Activated T-cell treated with anti-CD3 and anti-CD28 coated beads, Interleukin-2, amount 50 U/mL, for 24 hours (primary cell): ENCODE measurements around the gene CDH16.
A peak's percentile ranks its signal among the peaks of the same experiment; 100 is the strongest.

ENCODE experiments used
- DNase-seq: peaks from one replicate; pipeline ENCODE4 v3.0.0-alpha.2; 2020
- H3K27ac Mint-ChIP-seq: 2 replicates; pipeline ENCODE4 v1.8.0; 2020; ENCODE audit warnings: mild to moderate bottlenecking, mixed read lengths
- H3K27me3 Mint-ChIP-seq: 2 replicates; pipeline ENCODE4 v1.8.0; 2020; ENCODE audit warnings: mixed read lengths
- H3K36me3 Mint-ChIP-seq: 2 replicates; pipeline ENCODE4 v1.8.0; 2020; ENCODE audit warnings: low read depth, mixed read lengths
- H3K4me1 Mint-ChIP-seq: 2 replicates; pipeline ENCODE4 v1.8.0; 2020; ENCODE audit warnings: low read depth, mixed read lengths
- H3K4me3 Mint-ChIP-seq: 2 replicates; pipeline ENCODE4 v1.8.0; 2020; ENCODE audit warnings: mild to moderate bottlenecking, moderate library complexity, mixed read lengths
- H3K9me3 Mint-ChIP-seq: 2 replicates; pipeline ENCODE4 v1.8.0; 2020; ENCODE audit warnings: mixed read lengths

CDH16 gene

DNA sequence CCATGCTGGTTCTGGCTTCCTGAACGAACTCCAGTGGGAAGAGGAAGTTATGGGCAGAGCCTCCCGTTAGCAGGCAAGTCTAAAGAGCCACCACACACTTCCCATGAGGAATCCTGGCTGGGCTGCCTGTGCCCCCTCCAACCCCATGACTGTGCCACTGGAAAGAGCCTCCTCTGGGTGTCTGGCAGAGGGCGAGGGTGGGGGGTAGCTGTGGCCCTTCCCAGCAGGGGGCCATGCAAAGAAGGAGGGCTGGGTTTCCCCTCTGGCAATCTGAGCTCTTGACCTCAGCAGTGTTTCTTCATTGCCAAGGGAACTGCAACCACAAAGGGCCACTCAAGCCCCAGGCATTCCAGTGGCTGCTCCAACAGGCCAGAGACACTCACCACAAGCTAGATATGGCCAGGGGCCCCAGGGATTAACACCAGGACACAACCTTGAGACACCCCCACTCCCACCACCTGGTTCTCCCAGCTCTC lies 8.3 kb upstream of the CDH16 start:
- Mint-ChIP-seq H3K4me3 (no peak overlapping the region), H3K27me3 (peaks cover 40% of the 10 kb centered on the region), H3K9me3 (no peaks in the 10 kb centered on the region), H3K4me1 (peaks cover 21% of the 10 kb centered on the region), H3K36me3 (peaks cover 20% of the 10 kb centered on the region), H3K27ac (no peak overlapping the region)
- DNase-seq = no peak

DNA sequence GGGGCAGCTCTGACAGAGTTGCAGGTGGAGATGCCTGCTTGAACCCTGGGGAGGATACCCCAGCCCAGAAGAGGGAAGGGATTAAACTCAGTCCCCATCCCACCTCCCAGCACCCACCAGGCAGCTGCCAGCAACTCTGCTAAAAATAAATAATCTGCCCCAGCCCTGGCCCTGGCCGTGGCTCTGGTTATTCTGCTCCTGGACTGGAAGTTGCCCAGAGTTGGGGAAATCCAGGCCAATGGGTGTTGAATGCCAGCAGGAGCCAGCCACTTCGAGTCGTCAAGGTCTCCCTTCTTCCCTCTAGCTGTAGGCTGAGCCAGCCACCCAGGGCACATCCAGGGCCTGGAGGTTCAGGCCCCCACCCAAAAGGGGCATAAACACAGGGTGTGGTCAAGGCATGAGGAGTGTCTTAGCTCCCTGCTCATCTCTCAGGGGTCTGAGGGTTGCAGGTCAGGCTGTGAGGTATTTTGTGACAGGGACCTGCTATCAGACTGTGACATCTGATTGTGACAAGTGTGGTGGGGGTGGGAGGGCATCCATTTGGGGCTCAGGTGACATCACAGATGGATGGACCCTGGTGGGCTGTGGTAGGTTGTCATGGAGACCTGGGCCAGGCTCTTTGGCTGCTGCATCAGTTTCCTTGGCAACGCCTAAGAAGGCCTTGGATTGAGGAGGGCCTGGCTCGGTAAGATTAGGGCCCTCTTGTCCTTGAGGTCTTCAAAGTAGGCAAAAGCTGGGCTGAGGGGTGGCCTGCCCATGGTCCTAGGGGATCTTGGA lies 7.7 kb upstream of the CDH16 start:
- H3K4me3 Mint-ChIP-seq = peak overlapping the region; percentile 51
- no peak for DNase-seq
- H3K9me3 Mint-ChIP-seq = no peaks in the 10 kb centered on the region
- H3K27me3 Mint-ChIP-seq = peaks cover 42% of the 10 kb centered on the region
- no peak overlapping the region for H3K27ac Mint-ChIP-seq
- peaks cover 13% of the 10 kb centered on the region for H3K36me3 Mint-ChIP-seq
- H3K4me1 Mint-ChIP-seq = peaks cover 17% of the 10 kb centered on the region

DNA sequence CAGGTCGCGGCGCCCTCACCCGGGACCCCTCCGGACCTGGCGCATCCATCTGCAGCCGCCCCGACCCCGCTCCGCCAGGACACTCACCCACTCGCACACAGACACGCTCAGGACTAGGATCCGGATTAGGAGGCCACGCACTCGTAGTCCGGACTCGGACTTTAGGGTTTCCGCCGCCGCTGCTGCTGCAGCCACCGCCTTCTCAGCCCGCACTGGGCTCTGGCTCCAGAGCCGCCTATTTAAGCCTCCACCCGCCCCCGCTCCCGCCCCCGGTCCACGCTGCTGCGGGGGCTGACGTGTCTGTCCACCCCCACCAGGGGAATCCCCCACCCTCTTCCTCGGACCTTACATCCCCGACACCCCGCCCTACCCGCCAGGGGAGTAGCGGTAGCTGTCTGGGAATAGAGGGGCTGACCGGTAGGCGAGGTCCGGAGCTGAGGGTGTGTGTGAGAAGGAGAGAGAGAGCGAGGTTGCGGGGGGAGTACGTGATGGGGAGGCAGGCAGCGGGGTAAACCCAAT lies 6.7 kb upstream of the CDH16 start, which contains the start of gene RRAD:
Gene RRAD, minus strand, starts transcription at position 214 of the 519 bp plus-strand sequence. CDS start 356 bp downstream, outside the sequence.
- peaks cover 17% of the 10 kb centered on the region for H3K4me1 Mint-ChIP-seq
- H3K27me3 Mint-ChIP-seq = peaks cover 50% of the 10 kb centered on the region
- DNase-seq = no peak
- H3K36me3 Mint-ChIP-seq = peaks cover 8% of the 10 kb centered on the region
- H3K9me3 Mint-ChIP-seq = no peaks in the 10 kb centered on the region
- peak within 1 kb of the TSS; percentile 51 for H3K4me3 Mint-ChIP-seq
- H3K27ac Mint-ChIP-seq = no peak within 1 kb of the TSS

DNA sequence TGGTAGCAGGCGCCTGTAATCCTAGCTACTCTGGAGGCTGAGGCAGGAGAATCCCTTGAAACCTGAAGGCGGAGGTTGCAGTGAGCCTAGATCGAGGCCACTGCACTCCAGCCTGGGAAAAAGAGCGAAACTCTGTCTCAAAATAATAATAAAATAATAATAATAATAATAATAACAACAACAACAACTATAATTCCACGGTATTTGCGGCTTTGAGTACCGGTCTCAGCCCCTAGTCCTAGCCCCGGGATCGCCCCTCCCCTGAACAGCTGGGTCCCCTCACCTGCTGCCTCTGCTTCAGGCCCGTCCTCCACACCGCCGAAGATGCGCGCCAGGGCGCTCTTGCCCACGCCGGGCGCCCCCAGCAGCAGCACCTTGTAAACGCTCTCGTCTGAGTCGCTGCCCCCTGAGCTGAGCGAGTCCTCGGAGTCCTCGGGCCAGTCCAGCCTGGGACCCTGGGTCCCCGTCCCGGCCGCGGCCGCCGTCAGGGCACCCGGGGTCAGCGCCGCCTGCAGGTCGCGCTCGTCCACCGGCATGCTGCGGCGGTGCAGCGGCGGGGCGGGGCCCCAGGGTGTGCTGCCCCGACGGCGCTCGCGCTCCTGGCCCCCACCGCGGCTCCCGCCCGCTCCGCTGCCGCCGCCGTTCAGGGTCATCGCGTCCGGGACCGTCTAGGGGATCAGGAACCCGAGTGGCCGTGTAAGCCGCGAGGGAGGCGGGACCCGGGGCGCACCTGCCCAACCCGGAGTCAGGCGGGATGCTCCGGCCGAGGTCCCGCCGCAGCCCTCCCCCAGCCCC lies 6.0 kb upstream of the CDH16 start:
- peak; percentile 70 for DNase-seq
- H3K9me3 Mint-ChIP-seq = no peaks in the 10 kb centered on the region
- no peak overlapping the region for H3K27ac Mint-ChIP-seq
- peaks cover 17% of the 10 kb centered on the region for H3K4me1 Mint-ChIP-seq
- H3K4me3 Mint-ChIP-seq = peak overlapping the region; percentile 51
- peaks cover 50% of the 10 kb centered on the region for H3K27me3 Mint-ChIP-seq
- H3K36me3 Mint-ChIP-seq = peaks cover 3% of the 10 kb centered on the region

DNA sequence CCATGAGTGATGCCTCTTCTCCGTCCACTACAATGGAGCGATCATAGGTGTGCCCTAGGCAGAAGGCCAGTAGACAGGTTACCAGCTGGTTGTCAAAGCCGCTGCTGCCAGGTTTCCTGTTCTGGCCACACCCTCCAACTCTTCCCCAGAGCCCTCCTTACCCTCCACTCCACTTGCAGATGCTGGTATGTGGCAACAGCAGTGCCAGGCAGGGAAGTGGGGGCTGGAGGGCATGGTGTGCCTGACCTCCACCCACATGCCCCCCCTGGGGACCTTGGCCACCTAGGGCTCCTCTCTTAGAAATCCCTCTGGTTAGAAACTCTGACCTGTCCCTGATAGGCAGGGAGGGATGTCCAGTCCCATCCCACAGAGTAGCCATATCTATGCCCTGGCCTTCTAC lies 5.2 kb upstream of the CDH16 start:
- H3K9me3 Mint-ChIP-seq = no peaks in the 10 kb centered on the region
- H3K4me1 Mint-ChIP-seq = peaks cover 16% of the 10 kb centered on the region
- H3K27ac Mint-ChIP-seq = no peak overlapping the region
- no peaks in the 10 kb centered on the region for H3K36me3 Mint-ChIP-seq
- peaks cover 55% of the 10 kb centered on the region for H3K27me3 Mint-ChIP-seq
- no peak for DNase-seq
- H3K4me3 Mint-ChIP-seq = no peak overlapping the region

DNA sequence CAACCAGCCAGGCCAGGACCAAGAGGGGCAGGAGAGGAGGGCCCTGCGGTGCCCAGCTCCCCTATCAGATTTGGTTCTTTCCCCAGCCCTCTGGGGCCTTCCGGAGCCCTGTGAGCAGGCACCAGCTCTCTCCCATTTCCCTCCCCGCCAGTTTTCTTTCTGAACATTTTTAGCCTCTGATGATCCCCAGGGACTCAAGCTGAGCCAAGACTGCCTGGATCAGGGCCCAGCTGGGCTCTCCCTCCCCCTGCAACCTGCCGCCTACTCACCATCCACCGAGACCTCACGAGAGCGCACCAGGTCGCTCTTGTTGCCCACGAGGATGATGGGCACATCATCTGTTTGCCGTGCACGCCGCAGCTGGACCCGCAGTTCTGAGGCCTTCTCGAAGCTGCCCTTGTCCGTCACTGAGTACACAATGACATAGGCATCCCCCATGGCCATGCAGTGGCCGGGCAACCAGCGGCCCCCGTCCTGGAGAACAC lies 4.6 kb upstream of the CDH16 start:
- Mint-ChIP-seq H3K4me1 (peaks cover 11% of the 10 kb centered on the region), H3K36me3 (no peaks in the 10 kb centered on the region), H3K27me3 (peaks cover 55% of the 10 kb centered on the region), H3K27ac (no peak overlapping the region), H3K9me3 (no peaks in the 10 kb centered on the region), H3K4me3 (no peak overlapping the region)
- no peak for DNase-seq

DNA sequence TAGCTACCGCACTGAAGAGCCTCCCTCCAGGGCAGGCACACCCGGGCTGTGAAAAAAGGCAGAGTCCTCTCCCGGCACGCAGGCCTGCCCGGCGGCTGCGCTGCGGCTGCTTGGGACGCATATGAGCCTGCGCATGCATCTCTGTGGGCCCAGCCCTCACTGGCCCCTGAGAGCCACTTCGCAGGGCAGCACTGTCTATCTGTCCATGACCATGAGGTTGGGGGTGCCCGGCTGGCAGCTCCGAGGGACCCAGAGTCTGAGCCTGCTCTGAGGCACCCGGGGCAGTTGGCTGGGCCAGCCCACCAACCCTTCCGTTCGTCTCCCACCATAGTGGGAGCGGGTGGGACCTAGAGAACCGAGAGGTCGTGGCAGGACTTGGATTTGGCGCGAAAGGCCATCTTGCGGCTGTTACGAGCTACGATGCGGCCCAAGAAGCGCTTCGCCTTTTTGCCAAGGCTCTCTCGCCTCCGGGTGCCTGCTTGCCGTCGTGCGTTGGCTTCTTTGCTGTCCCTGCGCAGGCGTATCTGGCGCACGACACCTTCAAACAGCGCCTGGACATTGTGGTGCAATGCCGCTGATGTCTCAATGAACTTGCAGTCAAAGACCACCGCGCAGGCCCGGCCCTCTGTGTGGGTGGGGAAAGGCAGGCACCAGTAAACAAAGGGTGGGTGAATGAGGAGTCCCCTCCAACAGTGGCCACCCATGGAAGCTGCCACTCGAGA lies 3.2 kb upstream of the CDH16 start:
- Mint-ChIP-seq H3K36me3 (no peaks in the 10 kb centered on the region), H3K9me3 (no peaks in the 10 kb centered on the region), H3K4me3 (no peak overlapping the region), H3K27ac (no peak overlapping the region), H3K27me3 (peaks cover 55% of the 10 kb centered on the region), H3K4me1 (peaks cover 9% of the 10 kb centered on the region)
- DNase-seq = no peak

DNA sequence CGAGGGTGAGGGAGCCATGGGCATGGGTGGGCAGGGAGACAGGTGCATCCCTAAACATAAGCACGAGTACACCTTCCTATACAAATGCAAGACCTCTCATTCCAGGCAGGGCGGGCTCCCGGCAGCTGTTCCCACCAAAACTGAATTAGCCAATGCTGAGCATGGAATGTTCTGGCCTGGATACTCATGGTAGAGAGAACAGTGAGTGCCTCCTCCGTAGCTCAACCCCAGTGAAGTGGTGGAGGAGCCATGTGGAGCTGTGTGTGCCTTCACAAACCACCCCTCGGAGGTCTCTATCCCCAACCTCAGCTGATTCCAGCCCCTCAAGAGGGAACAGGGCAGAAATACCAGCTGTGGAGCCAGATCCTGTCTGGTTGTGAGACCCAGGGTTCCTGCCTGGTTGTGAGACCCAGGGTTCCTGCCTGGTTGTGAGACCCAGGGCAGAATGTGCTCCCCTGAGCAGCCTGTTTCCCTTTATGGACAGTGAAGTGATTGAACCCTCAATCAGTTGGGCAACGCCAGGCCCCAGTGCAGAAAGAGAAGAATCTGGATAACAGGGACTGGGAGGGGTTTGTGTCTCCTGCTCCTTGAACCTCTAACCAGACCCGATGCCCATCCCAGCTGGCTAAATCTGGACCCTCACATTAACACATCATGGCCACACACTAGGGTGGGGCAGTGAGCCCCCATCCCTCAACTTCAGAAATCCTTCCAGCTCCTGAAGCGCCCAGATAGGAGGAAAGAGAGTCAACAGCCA lies 2.4 kb upstream of the CDH16 start:
- no peak for DNase-seq
- Mint-ChIP-seq H3K9me3 (no peaks in the 10 kb centered on the region), H3K27me3 (peaks cover 48% of the 10 kb centered on the region), H3K27ac (no peak overlapping the region), H3K4me3 (no peak overlapping the region), H3K36me3 (no peaks in the 10 kb centered on the region), H3K4me1 (peaks cover 9% of the 10 kb centered on the region)

DNA sequence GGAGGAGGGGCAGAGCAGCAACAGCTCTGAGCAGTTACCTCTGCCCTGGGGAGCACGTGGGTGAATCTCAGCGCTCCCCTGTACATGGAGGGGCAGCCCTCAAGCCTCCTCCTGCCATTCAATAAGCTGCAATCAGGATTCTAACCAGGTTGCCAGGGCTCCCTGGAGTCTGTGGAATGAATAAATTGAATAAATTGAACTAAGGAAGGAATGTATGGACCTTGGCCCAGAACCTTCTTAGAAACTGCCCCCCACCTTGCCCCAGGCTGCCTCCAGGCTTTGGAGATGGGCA lies 1.6 kb upstream of the CDH16 start:
- no peak overlapping the region for H3K4me3 Mint-ChIP-seq
- no peaks in the 10 kb centered on the region for H3K9me3 Mint-ChIP-seq
- peaks cover 3% of the 10 kb centered on the region for H3K4me1 Mint-ChIP-seq
- peaks cover 40% of the 10 kb centered on the region for H3K27me3 Mint-ChIP-seq
- H3K27ac Mint-ChIP-seq = no peak overlapping the region
- no peaks in the 10 kb centered on the region for H3K36me3 Mint-ChIP-seq
- DNase-seq = no peak

DNA sequence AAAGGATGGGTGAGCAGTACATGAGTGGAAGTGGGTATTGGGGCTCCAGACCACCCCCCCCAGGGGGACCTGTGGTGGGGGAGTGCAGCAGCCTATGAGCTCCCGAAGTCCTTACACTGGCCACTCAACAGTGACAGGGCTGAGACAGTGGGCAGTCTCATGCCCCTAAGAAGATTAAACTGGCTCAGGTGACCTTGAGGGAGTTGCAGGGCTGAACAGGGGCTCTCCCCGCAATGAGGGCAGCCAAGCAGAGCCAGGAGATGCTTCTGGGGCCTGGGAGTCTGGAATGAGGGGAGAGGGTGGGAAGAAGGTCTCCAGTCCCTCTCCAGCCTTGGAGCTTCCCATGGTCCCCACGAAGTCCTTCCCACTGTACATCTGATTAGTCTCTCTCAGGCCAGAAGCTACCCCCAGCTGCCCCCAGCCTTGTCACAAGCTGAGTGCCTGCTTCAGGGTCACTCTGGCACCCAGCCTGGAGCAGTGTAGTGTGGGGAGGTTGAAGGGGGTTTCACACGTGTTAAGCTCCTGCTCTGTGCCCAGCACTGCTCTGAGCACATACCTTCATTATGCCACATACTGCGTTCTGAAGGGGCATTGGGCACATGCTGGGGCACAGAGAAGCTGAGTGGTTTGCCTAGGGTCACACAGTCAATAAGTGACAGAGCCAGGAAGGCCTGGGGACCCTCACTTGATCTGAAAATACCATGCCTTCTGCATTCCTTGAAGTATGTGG lies 1.0 kb upstream of the CDH16 start:
- H3K9me3 Mint-ChIP-seq = no peaks in the 10 kb centered on the region
- H3K27ac Mint-ChIP-seq = no peak overlapping the region
- no peaks in the 10 kb centered on the region for H3K36me3 Mint-ChIP-seq
- peaks cover 38% of the 10 kb centered on the region for H3K27me3 Mint-ChIP-seq
- DNase-seq = no peak
- H3K4me3 Mint-ChIP-seq = no peak overlapping the region
- peaks cover 2% of the 10 kb centered on the region for H3K4me1 Mint-ChIP-seq

DNA sequence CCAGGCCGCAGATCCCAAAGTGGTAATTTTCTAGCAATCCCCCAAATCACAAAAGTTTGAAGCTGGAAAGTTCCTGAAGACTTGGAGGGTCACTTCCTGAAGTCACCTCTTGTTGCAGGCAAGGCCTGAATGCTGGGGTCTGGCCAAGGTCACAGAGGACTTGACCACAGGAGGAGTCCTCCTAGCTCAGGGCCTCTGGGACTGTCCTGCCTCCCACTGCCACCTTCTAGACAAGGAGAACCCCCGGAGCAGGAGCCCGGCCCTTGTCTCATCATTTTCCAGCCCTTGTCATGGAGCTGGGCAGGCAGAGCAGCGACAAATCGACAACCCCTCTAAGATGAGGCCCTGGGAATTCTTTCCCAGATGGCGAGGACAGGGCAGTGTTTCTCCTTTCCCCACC lies 330 bp downstream of the CDH16 start:
- Mint-ChIP-seq H3K36me3 (no peaks in the 10 kb centered on the region), H3K4me1 (no peaks in the 10 kb centered on the region), H3K4me3 (no peak overlapping the region), H3K27ac (no peak overlapping the region), H3K9me3 (no peaks in the 10 kb centered on the region), H3K27me3 (peaks cover 25% of the 10 kb centered on the region)
- DNase-seq = no peak

DNA sequence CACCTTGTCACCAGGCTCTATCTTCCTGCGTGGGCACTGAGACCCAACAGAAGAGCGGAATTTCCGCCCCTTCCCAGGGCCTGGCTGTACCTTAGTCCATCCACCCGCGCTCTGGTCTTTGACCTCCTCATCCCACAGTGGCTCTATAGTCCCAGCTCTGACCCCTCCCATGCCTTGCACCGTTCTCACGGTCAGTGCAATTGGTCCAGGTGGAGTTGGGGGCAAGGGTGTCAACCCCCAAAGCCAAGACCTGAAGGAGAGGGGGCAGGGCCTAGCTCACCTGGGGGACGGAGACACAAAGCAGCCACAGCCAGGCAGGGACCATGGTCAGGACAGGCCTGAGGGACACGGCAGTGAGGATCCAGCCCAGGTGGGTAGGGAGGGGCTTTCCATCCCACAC lies 944 bp downstream of the CDH16 start:
- Mint-ChIP-seq H3K36me3 (no peaks in the 10 kb centered on the region), H3K4me1 (no peaks in the 10 kb centered on the region), H3K4me3 (no peak overlapping the region), H3K27me3 (peaks cover 19% of the 10 kb centered on the region), H3K9me3 (no peaks in the 10 kb centered on the region), H3K27ac (no peak overlapping the region)
- DNase-seq = no peak

DNA sequence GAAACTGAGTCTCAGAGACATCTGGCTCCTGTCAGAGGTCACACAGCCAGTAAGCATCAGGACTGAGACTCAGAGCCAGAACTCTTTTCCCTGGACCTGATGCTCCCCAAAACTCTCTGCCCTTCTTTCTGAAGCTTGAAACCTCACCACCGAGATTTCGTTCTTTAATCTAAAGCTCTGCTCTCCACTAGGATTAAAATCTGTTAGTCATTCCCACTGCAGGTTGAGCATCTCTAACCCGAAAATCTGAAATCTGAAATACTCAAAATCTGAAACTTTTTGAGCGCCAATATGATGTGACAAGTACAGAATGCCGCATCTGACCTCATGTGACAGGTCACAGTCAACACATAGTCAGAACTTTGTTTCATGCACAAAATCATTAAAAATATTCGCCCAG lies 2.2 kb downstream of the CDH16 start:
- Mint-ChIP-seq H3K4me3 (no peak overlapping the region), H3K27me3 (peaks cover 14% of the 10 kb centered on the region)

More for the DNA sequence above, 2.2 kb downstream of the CDH16 start:
- Mint-ChIP-seq H3K9me3 (no peaks in the 10 kb centered on the region), H3K27ac (no peak overlapping the region), H3K36me3 (no peaks in the 10 kb centered on the region), H3K4me1 (no peaks in the 10 kb centered on the region)
- DNase-seq = no peak
